Glutamatergic neuron (in vitro differentiated cells): ENCODE measurements around the gene AOC2. TPM values are rescaled to one million over a fixed set of nuclear protein-coding genes. Genes with fewer than 3 reads are reported as not detected.

Experiments used
- DNase-seq: peaks from one replicate; pipeline ENCODE4 v3.0.0; 2022
- H3K27ac Mint-ChIP-seq: one replicate; pipeline ENCODE4 v1.8.0; 2020; ENCODE audit warnings: mild to moderate bottlenecking, mixed read lengths, inconsistent platforms; ENCODE audit not compliant: unreplicated experiment
- H3K27me3 Mint-ChIP-seq: one replicate; pipeline ENCODE4 v1.8.0; 2020; ENCODE audit warnings: mild to moderate bottlenecking, moderate library complexity, mixed read lengths, inconsistent platforms; ENCODE audit not compliant: unreplicated experiment
- H3K36me3 Mint-ChIP-seq: one replicate; pipeline ENCODE4 v1.8.0; 2020; ENCODE audit warnings: mild to moderate bottlenecking, mixed read lengths, inconsistent platforms; ENCODE audit not compliant: unreplicated experiment
- H3K4me1 Mint-ChIP-seq: one replicate; pipeline ENCODE4 v1.8.0; 2020; ENCODE audit warnings: mild to moderate bottlenecking, low read depth, mixed read lengths, inconsistent platforms; ENCODE audit not compliant: unreplicated experiment
- H3K4me3 Mint-ChIP-seq: one replicate; pipeline ENCODE4 v1.8.0; 2020; ENCODE audit warnings: mild to moderate bottlenecking, mixed read lengths, inconsistent platforms; ENCODE audit not compliant: unreplicated experiment
- H3K9me3 Mint-ChIP-seq: one replicate; pipeline ENCODE4 v1.8.0; 2020; ENCODE audit warnings: mild to moderate bottlenecking, moderate library complexity, mixed read lengths, inconsistent platforms; ENCODE audit not compliant: unreplicated experiment
- CTCF ChIP-seq: fragments of 200-600 bp; sonication (generic); IDR thresholded peaks from one replicate; pipeline ENCODE4 v1.5.0; 2021; ENCODE audit not compliant: partially characterized antibody, unreplicated experiment
- total RNA-seq: library from RNA; stranded (reverse); fragmentation: NEBNext Ultra II Directional; extraction: Animal tissue kit (Norgen Biotek cat#: 25700); gene quantifications from one replicate; pipeline ENCODE4 v1.2.1, GENCODE V29; 2021; ENCODE audit not compliant: unreplicated experiment

The AOC2 gene
- total RNA-seq, 1 donor from 2014 or later: 6.1 TPM

- Mint-ChIP-seq H3K4me1 (no peaks in the 10 kb centered on the region), H3K27ac (no peak overlapping the region), H3K27me3 (peaks cover 3% of the 10 kb centered on the region), H3K36me3 (no peaks in the 10 kb centered on the region), H3K4me3 (no peak overlapping the region), H3K9me3 (peaks cover 3% of the 10 kb centered on the region)
- TF ChIP-seq CTCF: no peak
- DNase-seq: no peak
Observed at GRCh38 chr17:42804918-42805367, 39.4 kb upstream of the AOC2 start.

- H3K4me1 Mint-ChIP-seq: no peaks in the 10 kb centered on the region
- H3K36me3 Mint-ChIP-seq: no peaks in the 10 kb centered on the region
- no peak for TF ChIP-seq CTCF
- no peak for DNase-seq
- peaks cover 3% of the 10 kb centered on the region for H3K27me3 Mint-ChIP-seq
- peaks cover 3% of the 10 kb centered on the region for H3K9me3 Mint-ChIP-seq
- no peak overlapping the region for H3K27ac Mint-ChIP-seq
- no peak overlapping the region for H3K4me3 Mint-ChIP-seq
Observed at GRCh38 chr17:42806249-42806648, 38.1 kb upstream of the AOC2 start.

- Mint-ChIP-seq H3K27me3 (peaks cover 1% of the 10 kb centered on the region), H3K27ac (no peak overlapping the region), H3K4me3 (no peak overlapping the region), H3K4me1 (no peaks in the 10 kb centered on the region), H3K9me3 (peaks cover under 1% of the 10 kb centered on the region), H3K36me3 (no peaks in the 10 kb centered on the region)
- no peak for TF ChIP-seq CTCF
- no peak for DNase-seq
Observed at GRCh38 chr17:42809250-42809649, 35.1 kb upstream of the AOC2 start.

GRCh38 chr17:42814633-42815399 lies 29.6 kb upstream of the AOC2 start:
- no peaks in the 10 kb centered on the region for H3K36me3 Mint-ChIP-seq
- H3K4me3 Mint-ChIP-seq: no peak overlapping the region

More at GRCh38 chr17:42814633-42815399, 29.6 kb upstream of the AOC2 start:
- Mint-ChIP-seq H3K4me1 (no peaks in the 10 kb centered on the region), H3K27ac (no peak overlapping the region), H3K27me3 (no peaks in the 10 kb centered on the region), H3K9me3 (no peaks in the 10 kb centered on the region)
- no peak for TF ChIP-seq CTCF
- no peak for DNase-seq
